DMS114 treated with DMSO at 0.1 percent for 48 hours (cell line): Measurements from ENCODE around the gene SPEG.

Experiments used
- DNase-seq: peaks from one replicate; lab custom pipeline; 2025; ENCODE audit not compliant: unreplicated experiment; lab: John Stamatoyannopoulos, UW

The SPEG gene

DNA sequence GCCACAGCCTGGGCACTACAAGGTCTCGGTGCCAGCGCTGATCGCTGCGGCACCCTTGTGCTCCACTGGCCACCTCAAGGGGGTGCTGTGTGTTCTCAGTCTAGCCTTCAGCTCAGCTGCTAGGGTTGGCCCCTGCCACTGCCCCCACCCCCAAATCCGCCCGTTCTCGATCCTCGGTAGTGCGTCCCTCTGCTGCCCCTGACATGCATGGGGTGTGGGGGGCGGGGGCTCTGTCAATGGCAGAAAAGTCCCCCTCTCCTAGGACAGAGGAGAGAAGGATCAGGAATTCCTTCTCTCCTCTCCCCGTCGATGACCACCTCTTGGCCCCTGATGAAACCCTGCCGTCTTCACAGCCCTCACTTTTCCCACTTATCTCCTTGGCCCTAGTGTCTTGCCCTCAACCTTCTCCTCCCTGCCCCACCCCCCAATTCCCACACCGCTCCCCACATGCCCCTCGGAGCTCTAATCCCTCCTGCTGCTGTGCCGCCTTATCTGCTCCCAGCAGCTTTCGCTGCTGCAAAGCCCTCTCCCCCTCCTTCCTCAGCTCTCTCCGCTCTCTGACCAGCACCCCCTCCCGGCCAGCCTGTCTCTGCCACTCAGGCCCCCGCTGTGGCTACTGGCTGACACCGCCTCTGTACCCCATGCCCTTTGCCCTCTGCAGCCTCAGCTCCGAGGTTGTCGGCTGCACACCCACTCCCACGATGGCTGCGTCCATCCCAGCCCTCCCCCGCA lies 75.3 kb downstream of the SPEG start:
- no peak for DNase-seq

DNA sequence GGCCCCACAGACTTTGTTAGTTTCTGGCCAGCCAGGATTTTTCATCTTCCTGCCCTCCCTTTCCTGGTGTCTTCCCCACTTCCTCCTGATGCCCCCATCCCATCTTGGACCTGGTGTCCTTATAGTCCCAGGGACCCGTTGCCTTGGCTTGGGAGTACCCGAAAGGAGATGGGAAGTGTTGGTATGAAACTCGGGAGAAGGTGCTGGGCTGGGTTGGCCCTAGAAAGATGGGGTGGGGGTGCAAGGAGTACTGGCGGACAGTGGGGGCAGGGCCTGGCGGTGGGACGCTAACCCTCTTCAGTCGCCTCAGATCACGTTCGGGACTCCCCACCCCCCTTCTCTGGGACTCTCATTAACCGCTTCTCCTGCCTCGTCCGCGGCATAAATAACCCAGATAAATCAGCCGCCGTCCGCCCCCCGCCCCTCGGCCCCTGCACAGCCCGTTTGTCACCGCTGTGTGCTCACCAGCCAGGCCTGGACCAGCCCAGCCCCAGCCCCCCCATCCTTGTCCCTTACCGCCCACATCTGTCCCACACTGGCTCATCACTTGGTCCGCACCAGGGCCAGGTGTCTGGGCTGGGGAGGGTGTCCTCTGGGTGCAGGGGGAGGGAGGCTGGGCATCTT lies 76.0 kb downstream of the SPEG start:
- DNase-seq: no peak

DNA sequence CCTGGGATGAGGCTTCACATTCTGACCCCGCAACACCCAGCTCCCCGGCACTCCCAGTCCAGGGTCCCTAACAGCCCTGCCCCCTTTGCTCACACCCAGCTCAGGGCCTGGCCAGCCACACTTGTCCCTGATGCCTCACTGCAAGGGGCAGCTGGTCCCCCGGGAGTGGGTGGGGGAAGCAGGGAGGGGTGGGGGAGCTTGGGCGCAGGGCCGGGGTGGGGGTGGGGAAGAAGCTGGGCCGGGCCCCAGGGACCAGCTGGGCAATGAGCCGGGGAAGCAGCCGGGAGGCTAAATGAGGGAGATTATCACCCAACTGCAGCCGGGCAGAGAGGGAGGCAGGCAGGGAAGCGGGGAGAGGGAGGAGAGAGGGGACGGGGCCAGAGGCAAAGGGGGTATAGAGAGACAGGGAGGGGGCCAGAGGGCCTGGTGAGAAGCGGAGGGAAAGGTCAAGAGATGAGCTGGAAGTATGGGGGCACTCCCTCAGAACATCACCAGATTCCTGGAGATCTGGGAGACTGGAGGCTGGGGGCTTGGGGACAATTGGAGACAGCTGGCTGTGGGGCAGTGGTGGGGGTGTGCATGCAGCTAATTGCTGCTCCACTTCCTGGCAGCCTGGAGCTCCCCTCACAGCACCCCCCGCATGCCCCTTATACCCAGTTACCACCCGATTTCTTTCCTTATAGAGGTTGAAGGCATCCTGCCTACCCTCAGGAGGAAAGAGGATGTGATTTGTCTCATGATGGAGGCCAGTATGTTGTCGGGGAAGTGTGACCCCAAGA lies 77.1 kb downstream of the SPEG start:
- no peak for DNase-seq

DNA sequence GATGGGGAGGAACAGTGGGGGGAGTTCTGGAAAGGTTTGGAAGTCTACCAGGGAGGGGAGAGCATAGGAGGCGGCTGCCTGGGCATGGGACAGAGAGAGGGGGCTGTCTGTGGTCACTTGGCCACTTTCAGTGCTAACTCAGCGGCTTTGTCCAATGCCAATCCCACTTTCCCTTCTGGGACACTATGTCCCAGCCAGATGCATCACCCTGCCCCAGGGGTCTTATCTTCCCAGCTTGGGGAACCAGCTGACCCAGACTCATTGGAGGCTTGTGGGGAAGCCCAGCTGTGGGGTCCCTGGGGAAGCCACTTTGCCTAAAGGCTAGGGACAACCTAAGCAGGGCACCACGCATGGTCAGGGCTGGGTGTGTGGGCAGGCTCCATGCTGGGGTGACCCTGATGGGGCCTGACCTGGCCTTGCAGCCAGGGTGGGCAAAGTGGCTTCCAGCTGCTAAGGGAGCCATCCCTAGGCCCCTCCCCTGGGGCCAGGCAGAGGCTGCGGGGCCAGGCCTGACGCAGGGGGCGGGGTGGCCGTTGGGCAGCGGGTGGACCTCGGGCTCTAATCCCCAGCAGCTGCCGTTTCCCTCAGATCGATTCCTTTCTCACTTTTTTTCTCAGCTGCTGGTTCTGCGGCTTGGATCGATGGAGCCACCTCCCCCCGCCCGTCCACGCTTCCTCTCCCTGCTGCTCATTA lies 78.0 kb downstream of the SPEG start:
- no peak for DNase-seq

DNA sequence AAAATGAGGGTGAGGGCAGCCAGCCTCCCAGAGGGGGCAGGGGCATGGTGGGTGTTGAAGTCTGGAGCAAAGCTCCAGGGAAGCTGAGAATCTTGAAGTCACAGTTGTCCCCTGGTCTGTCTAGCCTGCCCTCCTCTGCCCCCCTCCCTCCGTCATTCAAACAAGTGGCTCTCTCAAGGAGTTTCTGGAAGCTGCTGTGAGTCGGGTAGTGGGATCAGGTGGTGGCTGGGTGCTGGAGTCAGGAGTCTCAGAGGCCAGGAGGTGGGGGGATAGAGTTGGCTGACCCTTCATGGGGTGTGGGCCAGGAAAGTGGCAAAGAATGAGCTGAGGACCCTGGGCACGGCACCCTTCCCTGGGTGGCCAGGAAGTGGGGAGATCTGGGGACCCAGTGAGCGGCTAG lies 79.1 kb downstream of the SPEG start:
- DNase-seq: no peak

DNA sequence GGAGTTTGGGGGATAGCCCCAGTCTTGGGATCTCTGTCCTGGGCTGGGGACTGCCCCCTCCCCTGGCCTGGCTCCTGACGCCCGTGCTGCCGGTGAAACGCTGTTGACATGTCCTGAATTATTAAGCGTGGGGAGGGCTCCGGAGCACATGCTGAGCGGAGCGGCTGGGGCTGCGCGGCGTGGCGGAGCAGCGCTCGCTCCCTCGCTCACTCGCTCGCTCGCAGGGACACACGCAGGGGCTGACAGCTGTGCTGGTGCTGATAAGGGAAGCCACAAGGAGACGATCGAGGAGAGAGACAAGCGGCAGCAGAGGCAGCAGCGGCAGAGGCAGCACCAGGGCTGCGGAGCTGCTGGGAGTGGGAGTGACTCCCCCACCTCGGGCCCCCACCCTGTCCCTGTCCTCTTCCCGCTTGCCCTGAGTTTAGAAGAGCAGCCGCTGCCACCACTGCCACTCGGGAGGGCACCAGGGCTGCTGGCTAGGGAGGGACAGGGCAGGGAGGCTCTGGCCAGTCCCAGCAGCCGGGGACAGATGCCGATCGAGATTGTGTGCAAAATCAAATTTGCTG lies 79.6 kb downstream of the SPEG start, which contains the start of gene ASIC4:
ASIC4 (plus strand) TSS at position 287 of the 566 bp plus-strand sequence; CDS start at position 530, 243 bp downstream.
- DNase-seq: no peak

DNA sequence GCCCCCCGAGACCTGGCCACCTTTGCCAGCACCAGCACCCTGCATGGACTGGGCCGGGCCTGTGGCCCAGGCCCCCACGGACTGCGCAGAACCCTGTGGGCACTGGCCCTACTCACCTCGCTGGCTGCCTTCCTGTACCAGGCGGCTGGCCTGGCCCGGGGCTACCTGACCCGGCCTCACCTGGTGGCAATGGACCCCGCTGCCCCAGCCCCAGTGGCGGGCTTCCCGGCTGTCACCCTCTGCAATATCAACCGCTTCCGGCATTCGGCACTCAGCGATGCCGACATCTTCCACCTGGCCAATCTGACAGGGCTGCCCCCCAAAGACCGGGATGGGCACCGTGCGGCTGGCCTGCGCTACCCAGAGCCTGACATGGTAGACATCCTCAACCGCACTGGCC lies 80.2 kb downstream of the SPEG start:
- DNase-seq: no peak

DNA sequence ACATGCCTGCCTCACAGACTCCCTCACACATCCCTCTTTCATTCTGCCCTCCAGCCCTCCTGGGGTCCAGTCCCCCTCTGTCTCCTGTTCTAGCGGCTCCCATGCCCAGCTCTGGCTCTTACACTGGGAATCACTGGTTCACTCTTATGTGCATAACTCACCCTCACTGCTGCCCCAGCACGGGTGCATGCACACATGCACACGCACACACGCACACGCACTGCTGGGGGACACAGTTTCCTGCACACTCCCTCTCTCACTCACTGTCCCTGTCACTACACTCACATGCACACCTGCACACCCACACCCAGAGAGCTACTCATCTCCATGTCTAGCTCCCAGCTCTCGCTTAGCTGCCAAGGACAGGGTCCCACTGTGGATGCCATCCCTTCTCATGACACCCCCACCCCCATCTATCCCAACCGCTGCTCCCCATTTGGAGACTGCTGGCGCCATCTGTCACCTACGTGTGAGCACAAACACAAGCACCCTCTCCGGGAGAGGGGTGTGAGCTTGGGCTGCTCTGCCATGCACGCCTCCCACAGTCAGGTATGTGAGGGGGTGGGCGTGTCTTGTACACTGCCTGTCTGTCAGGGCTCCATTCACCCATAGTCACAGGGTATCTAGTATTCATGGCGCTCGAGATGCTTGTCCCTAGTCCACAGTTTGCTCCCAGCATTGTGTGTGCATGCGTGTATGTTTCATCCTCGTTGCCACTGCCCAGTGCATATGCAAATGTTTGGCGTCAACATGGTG lies 81.4 kb downstream of the SPEG start:
- DNase-seq: no peak

DNA sequence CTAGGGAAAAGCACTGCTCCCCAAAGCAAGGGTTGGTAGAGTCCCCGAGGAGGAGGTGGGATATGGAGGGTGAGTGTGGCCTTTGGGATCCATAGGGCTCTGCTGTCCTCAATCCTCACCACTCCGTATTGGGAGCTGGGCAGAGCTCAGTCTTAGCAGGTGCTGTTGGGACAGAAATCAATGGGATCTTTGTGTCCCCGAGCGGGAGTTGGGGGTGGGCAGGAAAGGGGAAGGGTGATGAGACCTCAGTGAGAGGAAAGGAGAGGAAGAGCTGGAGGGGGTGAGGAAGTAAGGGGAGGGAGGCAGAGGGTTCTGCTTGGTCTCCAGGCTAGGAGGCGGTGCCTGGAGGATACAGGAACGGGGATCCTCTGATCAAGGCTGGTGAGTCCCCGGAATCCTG lies 82.2 kb downstream of the SPEG start:
- DNase-seq: no peak

DNA sequence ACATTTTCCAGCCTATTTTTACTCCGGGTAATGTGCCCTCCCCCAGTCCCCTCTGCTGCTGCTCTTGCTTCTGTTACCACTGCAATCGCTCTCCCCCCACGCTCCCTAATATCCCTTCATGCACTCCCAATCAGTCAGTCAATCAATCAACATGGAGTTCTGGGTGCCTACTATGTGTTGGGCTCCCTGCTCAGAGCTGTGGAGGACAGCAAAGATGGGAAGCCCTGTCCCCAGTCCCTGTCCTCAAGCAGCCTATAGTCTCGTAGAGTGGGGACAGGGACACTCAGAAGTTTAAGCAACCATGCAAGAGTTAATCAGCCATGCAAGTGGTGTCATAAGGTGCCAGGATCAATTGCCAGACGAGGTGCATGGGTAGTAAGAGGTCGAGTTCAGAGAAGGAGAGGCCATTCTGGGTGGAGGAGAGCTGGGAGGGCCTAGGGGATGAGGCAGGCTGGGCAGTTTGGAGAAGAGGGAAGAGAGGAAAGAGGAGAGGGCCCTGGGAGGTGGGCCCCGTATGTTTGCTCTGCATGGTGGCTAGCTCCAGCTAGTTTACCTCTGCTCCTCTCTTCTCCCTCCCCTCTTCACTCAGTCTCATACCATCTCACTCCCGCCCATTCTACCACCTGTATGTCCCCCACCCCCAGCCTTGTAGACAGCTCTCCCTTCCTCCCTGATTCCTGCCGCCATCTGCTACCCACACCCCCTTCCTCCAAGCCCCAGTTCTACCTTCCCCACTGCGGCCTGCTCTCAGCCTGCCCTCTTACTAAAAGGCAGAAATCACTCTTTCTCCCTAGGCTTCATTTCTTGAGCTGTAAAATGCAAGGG lies 83.5 kb downstream of the SPEG start:
- DNase-seq: no peak

DNA sequence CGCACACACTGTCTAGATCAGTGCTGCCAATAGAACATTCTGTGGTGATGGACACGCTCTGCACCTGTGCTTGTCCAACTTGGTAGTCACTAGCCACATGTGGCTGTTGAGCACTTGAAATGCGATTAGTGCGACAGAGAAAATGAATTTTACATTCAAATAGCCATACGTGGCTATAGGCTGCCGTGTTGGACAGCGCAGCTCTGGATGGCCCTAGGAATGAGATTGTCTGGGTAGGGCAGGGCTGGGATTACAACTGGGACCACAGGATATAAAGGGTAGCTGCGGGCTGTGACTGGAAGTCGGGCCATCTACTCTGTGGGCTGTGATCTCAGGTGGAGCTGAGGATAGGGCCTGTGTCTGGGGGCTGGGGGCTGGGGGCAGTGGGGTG lies 84.9 kb downstream of the SPEG start:
- no peak for DNase-seq

DNA sequence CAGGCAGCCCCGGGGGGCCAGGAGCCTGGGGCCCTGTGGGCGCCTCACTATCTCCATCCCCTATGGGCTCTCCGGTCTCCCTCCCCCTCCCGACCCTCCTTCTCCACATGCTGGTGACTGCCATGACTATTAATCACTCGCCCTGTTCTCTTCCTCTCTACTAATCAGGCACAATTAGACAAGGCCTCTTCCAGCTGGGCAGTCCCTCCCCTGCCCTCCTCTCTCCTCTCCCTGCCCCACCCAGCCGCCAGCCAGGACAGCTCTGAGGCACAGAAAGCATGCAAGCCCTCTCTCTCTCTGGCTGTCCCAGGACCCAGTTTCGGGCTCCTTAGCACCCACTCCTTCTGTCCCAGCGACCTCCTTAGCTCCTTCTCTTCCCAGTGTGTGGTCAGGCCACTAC lies 85.4 kb downstream of the SPEG start:
- no peak for DNase-seq

DNA sequence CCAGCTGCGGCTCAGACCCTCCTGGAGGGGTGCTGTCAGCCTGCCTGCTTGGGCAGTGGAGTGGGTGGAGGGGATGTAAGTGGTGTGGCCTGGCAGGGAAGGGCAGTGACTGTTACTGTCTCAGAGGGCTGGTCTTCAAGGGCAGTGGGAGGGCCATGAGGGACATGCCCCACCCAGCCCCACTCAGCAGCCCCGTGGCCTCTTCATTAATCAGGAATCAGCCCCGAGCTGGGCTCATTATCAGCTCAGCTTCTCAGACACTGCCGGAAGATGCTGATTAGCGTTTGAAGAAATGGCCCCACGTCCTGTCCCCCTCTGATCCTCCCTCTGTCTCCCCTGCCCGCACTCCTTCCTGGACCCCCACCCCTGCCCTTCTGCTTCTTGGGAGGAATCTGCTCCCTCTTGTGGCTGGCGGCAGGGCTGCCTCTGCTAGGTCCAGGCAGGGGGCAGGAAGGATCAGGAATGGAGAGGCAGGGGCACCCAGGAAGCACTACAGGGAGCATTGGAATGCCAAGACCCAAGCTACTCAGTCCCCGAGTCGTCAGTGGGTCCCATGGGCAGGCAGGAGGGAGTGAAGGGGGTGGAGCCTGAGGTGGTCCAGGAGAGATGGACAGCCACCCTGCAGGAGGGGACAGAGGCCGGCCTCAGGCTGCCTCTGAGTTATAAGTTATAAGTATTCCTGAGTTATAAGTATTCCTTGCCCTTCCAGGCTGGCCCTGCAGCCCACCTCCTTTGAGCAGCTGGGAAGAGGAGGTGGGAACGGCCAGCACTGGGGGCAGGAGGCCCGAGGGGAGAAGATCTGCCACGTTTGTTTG lies 86.6 kb downstream of the SPEG start:
- peak; percentile 46 for DNase-seq

DNA sequence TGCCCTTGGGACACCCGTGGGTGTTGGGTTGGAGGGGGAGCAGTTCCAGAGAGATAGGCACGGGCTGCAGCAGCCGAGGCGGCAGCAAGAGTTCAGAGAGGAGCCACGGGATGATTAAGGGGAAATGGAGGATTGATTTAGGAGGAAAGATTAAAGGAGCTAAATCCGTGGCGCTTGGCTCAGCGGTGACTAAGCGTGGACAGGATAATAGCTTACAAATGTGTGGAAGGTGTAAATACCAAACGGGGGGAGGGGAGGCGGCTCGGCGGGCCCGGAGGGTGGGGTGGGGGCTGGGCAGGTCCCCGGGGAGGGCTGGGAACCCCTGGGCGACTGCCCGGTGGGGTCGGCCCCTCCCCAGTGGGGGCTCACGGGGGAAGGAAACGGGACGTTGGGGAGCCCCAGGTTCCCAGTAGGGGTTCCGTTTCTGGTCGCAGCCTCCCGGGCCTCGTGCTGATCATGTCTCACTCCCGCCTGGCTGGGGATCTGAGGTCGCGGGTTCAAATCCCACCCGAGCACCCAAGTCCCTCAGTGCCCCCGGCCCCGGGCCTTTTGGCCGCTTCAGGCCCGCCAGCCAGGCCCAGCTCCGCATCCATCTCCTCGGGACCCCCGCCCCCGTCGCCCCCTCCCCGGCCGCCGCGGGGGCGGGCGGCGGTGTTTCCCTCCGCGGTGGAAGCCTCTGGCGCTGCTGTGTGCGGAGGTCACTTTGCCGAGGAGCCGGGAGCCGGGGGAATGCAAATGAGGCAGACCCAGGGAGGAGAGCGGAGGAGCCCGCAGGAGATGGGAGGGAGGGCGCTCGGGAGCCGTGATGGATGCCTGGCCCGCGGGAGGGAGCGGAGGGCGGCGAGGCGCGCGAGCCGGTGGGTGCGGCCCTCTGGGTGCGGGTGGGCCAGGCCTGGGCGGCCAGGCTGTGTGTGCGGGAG lies 87.7 kb downstream of the SPEG start:
- no peak for DNase-seq

DNA sequence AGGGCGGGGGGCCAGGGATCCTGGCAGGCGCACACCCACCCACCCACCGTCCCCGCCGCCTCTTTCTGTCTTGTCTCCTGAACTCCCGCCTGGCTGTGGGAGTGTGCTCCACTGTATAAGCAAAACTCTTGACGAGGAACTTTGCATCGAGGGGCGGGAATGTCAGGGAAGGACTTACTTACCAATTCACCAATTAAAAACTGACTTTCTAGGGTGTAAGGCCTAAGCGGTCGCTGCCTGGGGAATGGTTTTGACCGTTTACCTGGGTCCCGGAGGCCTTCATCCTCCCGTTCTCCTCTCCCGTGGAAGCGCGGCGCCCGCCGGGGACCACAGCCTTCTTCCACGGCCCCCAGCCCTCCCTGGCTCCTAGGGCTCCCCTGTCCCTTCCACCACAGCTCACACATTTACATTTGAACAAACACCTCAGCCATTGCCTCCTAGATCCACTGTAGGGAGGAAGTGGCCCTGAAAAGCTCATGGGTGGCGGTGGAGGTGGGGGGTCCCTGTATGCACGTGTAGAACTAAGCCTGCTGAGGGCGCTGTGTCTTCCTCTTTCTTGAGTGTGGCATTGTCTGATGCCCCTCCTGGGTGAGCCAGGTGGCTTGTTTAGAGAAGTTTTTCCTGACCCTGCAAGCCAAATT lies 88.5 kb downstream of the SPEG start:
- DNase-seq: no peak

DNA sequence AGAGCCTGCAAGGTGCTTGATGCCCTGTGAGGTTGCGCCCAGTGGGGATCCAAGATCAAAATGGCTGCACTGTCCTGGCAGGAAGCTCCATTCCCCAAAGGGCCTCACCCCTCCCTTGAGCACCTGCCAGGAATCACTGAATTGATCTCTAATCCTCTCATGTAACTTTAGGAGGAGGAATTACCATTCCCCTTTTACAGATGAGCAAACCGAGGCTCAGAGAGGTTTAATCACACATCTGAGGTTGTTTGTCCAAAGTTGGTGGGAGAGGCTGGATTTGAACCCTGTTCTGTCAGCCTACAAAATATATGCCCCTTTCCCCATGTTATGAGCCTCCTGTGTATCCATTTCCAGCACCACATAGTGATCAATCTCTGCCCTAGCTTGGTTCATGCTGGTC lies 90.2 kb downstream of the SPEG start:
- no peak for DNase-seq

DNA sequence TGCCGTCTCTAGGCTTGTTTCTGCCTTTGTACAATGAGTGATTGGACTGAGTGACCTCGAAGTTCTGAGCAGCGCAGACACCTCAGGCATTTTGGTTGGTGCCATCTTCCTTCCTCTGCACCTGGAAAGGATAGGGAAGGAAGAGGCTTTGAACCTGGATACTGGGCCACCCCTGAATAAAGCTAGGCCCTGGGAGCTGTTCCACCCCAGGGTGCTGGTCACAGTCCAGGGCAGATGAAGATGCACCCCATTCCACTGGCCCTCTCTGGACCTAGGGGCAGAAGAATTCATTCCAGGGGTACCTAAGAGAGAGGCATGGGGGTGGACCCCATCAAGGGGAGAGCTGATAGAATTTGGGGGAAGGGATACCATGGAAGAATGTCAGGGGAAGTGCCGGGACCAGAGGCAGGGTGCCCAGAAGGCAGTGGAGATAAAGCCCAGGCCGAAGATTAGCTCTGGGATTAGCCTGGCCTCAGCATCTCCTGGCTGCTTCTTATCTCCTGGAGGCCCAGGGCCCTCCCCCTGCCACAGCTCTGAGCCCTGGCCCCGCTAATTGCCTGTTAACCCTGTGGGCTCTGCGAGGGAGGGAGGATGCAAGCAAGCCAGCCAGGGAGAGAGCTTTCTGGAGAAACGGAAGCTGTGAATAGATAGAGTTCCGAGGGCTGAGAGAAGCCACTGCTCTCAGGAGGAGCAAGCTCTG lies 91.0 kb downstream of the SPEG start:
- DNase-seq: no peak
